Body of pancreas (tissue), 4 donors: ENCODE data around the gene PCDHGA6.

Experiments used
- CTCF ChIP-seq, 7 experiments: fragments of 450-650 bp in 4 of 7; fragments of 200-600 bp in 3 of 7; sonication (generic) in 3 of 7; IDR thresholded peaks; one replicate each; pipeline ENCODE4 v1.5.1; 2016 to 2019; ENCODE audit warnings: antibody characterized with exemption in 7 of 7
- POLR2A ChIP-seq, 3 donors: fragments of 450-650 bp; IDR thresholded peaks; one replicate each; pipeline ENCODE4 v1.6.1; 2016; ENCODE audit warnings: antibody characterized with exemption in 3 of 3, mild to moderate bottlenecking in 2 of 3

GRCh38 chr5:141421489-141421855 lies 47.8 kb downstream of the PCDHGA6 start:
- TF ChIP-seq CTCF (IDR thresholded peaks at IDR 0.05) (no peak), POLR2A (IDR thresholded peaks at IDR 0.05) (no peak)
